SK-N-SH (cell line): ENCODE measurements around the gene EDRF1. TPM values are rescaled to one million over a fixed set of nuclear protein-coding genes. Genes with fewer than 3 reads are reported as not detected.

Experiments used
- CTCF ChIA-PET: fragments of 300-600, 350-600 bp; formaldehyde crosslinking; extraction: SDS; loops from one replicate; lab custom pipeline; 2021; lab: Yijun Ruan, JAX
- POLR2A ChIA-PET: fragments of 350-600 bp; sonication (Branson Sonifier 250); formaldehyde crosslinking; extraction: SDS; loops from one replicate; lab custom pipeline; 2020; ENCODE audit warnings: antibody characterized with exemption, inconsistent platforms; lab: Yijun Ruan, JAX
- DNase-seq: peaks from one replicate; pipeline ENCODE4 v3.0.0; 2012
- H2AFZ ChIP-seq: fragments of 200-600 bp; sonication (generic); 2 replicates; pipeline ENCODE4 v1.8.1; 2016; ENCODE audit warnings: antibody characterized with exemption, mild to moderate bottlenecking, low read depth
- H3F3A ChIP-seq: fragments of 200-600 bp; sonication (generic); replicated peaks from 2 replicates; pipeline ENCODE3; 2016; ENCODE audit warnings: antibody characterized with exemption, mild to moderate bottlenecking; ENCODE audit not compliant: insufficient read depth
- H3K27ac ChIP-seq, 2 experiments: fragments of 200-500 bp in 1 of 2; fragments of 200-600 bp in 1 of 2; sonication (Bioruptor generic) in 1 of 2; sonication (generic), shearing (Covaris generic) in 1 of 2; 2 replicates each; pipeline versions ENCODE4 v1.5.1 to v1.6.1; 2014 to 2016; ENCODE audit warnings: low read depth in 2 of 2, inconsistent platforms in 1 of 2, low read length in 1 of 2, mild to moderate bottlenecking in 1 of 2, mixed read lengths in 1 of 2
- H3K27me3 ChIP-seq: fragments of 200-600 bp; sonication (generic), shearing (Covaris generic); 2 replicates; pipeline ENCODE4 v1.6.1; 2016; ENCODE audit warnings: mixed run types; ENCODE audit not compliant: insufficient read depth
- H3K36me3 ChIP-seq, 2 experiments: fragments of 200-500 bp in 1 of 2; fragments of 200-600 bp in 1 of 2; sonication (Bioruptor generic) in 1 of 2; sonication (generic) in 1 of 2; replicated peaks in 1 of 2; 2 replicates each; pipeline versions ENCODE3 to v1.5.1; 2014 to 2016; ENCODE audit warnings: low read length in 1 of 2, mild to moderate bottlenecking in 1 of 2; ENCODE audit not compliant: insufficient read depth in 2 of 2, control insufficient read depth in 1 of 2
- H3K4me1 ChIP-seq, 2 experiments: fragments of 200-500 bp in 1 of 2; fragments of 200-600 bp in 1 of 2; sonication (Bioruptor generic) in 1 of 2; sonication (generic), shearing (Covaris generic) in 1 of 2; 2 replicates each; pipeline versions ENCODE4 v1.5.1 to v1.6.1; 2014 to 2016; ENCODE audit warnings: low read depth in 1 of 2, low read length in 1 of 2, mixed run types in 1 of 2; ENCODE audit not compliant: insufficient read depth in 2 of 2, control insufficient read depth in 1 of 2
- H3K4me2 ChIP-seq: fragments of 200-600 bp; sonication (generic), shearing (Covaris generic); 2 replicates; pipeline ENCODE4 v1.6.1; 2017; ENCODE audit warnings: mixed run types
- H3K4me3 ChIP-seq, 2 experiments: fragments of 200-500 bp in 1 of 2; fragments of 200-600 bp in 1 of 2; sonication (Bioruptor generic) in 1 of 2; sonication (generic), shearing (Covaris generic) in 1 of 2; 2 replicates each; pipeline versions ENCODE4 v1.5.1 to v1.8.1; 2014 to 2016; ENCODE audit warnings: low read depth in 2 of 2, inconsistent platforms in 1 of 2, low read length in 1 of 2, mild to moderate bottlenecking in 1 of 2, mixed read lengths in 1 of 2, moderate library complexity in 1 of 2
- H3K79me2 ChIP-seq: fragments of 200-600 bp; sonication (generic); 2 replicates; pipeline ENCODE4 v1.8.1; 2017; ENCODE audit warnings: mild to moderate bottlenecking; ENCODE audit not compliant: insufficient read depth
- H3K9ac ChIP-seq: fragments of 200-600 bp; sonication (generic); 2 replicates; pipeline ENCODE4 v1.6.1; 2017; ENCODE audit warnings: mixed run types
- H3K9me2 ChIP-seq: fragments of 200-600 bp; sonication (generic); 2 replicates; pipeline ENCODE4 v1.6.1; 2017; ENCODE audit warnings: mixed run types
- H3K9me3 ChIP-seq: fragments of 200-600 bp; sonication (generic); 2 replicates; pipeline ENCODE4 v1.6.1; 2017; ENCODE audit warnings: mixed run types, mild to moderate bottlenecking, moderate library complexity
- H4K20me1 ChIP-seq: fragments of 200-600 bp; sonication (generic); 2 replicates; pipeline ENCODE4 v1.6.1; 2017; ENCODE audit warnings: mild to moderate bottlenecking, mixed run types; ENCODE audit not compliant: insufficient read depth
- CHD2 ChIP-seq: fragments of 150-350 bp; IDR thresholded peaks from 2 replicates; pipeline ENCODE4 v1.6.1; 2018; ENCODE audit warnings: low read length; ENCODE audit not compliant: partially characterized antibody
- ELF1 ChIP-seq: IDR thresholded peaks from 2 replicates; pipeline ENCODE4 v1.4.0; 2012
- EZH2phosphoT487 ChIP-seq: fragments of 200-600 bp; sonication (generic); IDR thresholded peaks from 2 replicates; pipeline ENCODE4 v1.6.1; 2017; ENCODE audit warnings: low read depth, mixed run types, mild to moderate bottlenecking, antibody characterized with exemption, moderate library complexity, borderline replicate concordance
- FOSL2 ChIP-seq: IDR thresholded peaks from 2 replicates; pipeline ENCODE4 v1.4.0; 2012; ENCODE audit warnings: low read depth, mild to moderate bottlenecking, moderate library complexity, borderline replicate concordance
- FOXJ3 ChIP-seq: sonication (generic); formaldehyde crosslinking; IDR thresholded peaks from 2 replicates; pipeline ENCODE4 v1.5.1; 2020; ENCODE audit warnings: mild to moderate bottlenecking, missing genetic modification reagents
- GATA2 ChIP-seq: sonication (generic); formaldehyde crosslinking; IDR thresholded peaks from 2 replicates; pipeline ENCODE4 v1.5.0; 2020; ENCODE audit warnings: mild to moderate bottlenecking, missing genetic modification reagents
- IRF3 ChIP-seq: fragments of 150-350 bp; IDR thresholded peaks from 2 replicates; pipeline ENCODE4 v1.6.1; 2016; ENCODE audit warnings: mild to moderate bottlenecking, low read depth, low read length
- JUND ChIP-seq: IDR thresholded peaks from 2 replicates; pipeline ENCODE4 v1.4.0; 2012
- MEF2A ChIP-seq: IDR thresholded peaks from 2 replicates; pipeline ENCODE4 v1.4.0; 2012; ENCODE audit warnings: low read depth, borderline replicate concordance
- NFIC ChIP-seq: IDR thresholded peaks from 2 replicates; pipeline ENCODE4 v1.4.0; 2012; ENCODE audit warnings: borderline replicate concordance
- NRF1 ChIP-seq: IDR thresholded peaks from 2 replicates; pipeline ENCODE4 v1.6.1; 2012; ENCODE audit warnings: low read depth, mild to moderate bottlenecking, low read length
- RAD21 ChIP-seq: IDR thresholded peaks from 2 replicates; pipeline ENCODE4 v1.6.1; 2012; ENCODE audit warnings: mild to moderate bottlenecking, low read length
- RCOR1 ChIP-seq: fragments of 150-350 bp; IDR thresholded peaks from 2 replicates; pipeline ENCODE4 v1.6.1; 2017; ENCODE audit warnings: antibody characterized with exemption, low read length
- REST ChIP-seq: IDR thresholded peaks from 2 replicates; pipeline ENCODE4 v1.6.1; 2012; ENCODE audit warnings: mild to moderate bottlenecking, low read depth, low read length, moderate library complexity
- RFX5 ChIP-seq: IDR thresholded peaks from 2 replicates; pipeline ENCODE4 v1.6.1; 2012; ENCODE audit warnings: mild to moderate bottlenecking, improper control_type of control experiment, low read length
- SIN3A ChIP-seq: IDR thresholded peaks from 2 replicates; pipeline ENCODE4 v1.6.1; 2012; ENCODE audit warnings: low read depth, mild to moderate bottlenecking, low read length, moderate library complexity, borderline replicate concordance
- TAF1 ChIP-seq: IDR thresholded peaks from 2 replicates; pipeline ENCODE4 v1.6.1; 2012; ENCODE audit warnings: low read depth, mild to moderate bottlenecking, low read length, moderate library complexity, borderline replicate concordance
- TCF12 ChIP-seq: IDR thresholded peaks from 2 replicates; pipeline ENCODE4 v1.4.0; 2012
- ZBTB33 ChIP-seq: IDR thresholded peaks from 2 replicates; pipeline ENCODE4 v1.4.0; 2012; ENCODE audit warnings: low read depth, borderline replicate concordance
- WGBS: methylation state at CpG from one replicate; pipeline ENCODE4 v1.1.6; 2017; ENCODE audit warnings: low lambda C conversion rate; 5-methylcytosine and 5-hydroxymethylcytosine counted together
- polyA plus RNA-seq, 3 experiments: library from polyadenylated mRNA; depleted of rRNA; stranded (reverse); fragments of >200 nt; gene quantifications; 2 replicates each; pipeline ENCODE4 v1.2.3, GENCODE V29; 2012
- TF ChIP-seq, protein P1 (sequence below): fragments of 200-600 bp; sonication (generic); IDR thresholded peaks from 2 replicates; pipeline ENCODE4 v1.6.1; 2017; ENCODE audit warnings: antibody characterized with exemption, mild to moderate bottlenecking, moderate library complexity

EDRF1 gene
- polyA plus RNA-seq, 1 of the 3 experiments (the other 2 are of a cell fraction), result 19.2 TPM

DNA sequence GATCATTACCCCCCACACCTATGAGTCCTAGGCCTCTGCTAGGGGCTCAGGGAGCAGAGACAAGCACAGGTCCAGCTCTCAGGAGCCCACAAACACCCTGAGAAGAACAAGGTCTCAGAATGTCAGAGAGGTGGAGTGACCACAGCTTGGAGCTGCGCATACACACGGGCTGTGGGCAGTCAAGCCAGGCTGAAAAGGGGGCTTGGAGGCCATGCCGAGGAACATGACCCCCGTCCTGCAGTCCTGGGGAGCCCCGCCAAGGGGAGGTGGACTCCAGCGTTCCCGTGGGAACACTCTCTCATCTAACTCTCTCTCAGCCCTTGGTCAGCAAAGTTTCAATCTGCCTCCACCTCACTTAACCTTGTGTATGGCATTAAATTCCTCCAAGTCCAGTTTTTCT lies 63.9 kb downstream of the EDRF1 start:
- H3K4me2 ChIP-seq, result no peak overlapping the region
- H3K79me2 ChIP-seq, result no peaks in the 10 kb centered on the region
- CTCF ChIA-PET, result no interaction called here
- H2AFZ ChIP-seq, result no peak overlapping the region
- no peaks in the 10 kb centered on the region for H4K20me1 ChIP-seq
- TF ChIP-seq FOXJ3, result no peak
- no peak for TF ChIP-seq TAF1
- POLR2A ChIA-PET, result no interaction called here
- no peak overlapping the region for H3K9ac ChIP-seq
- H3K27me3 ChIP-seq, result no peaks in the 10 kb centered on the region
- H3K4me1 ChIP-seq, result no peaks in the 10 kb centered on the region
- no peak for DNase-seq
- H3F3A ChIP-seq, result no peaks in the 10 kb centered on the region
- peaks cover 0 to under 1% of the 10 kb centered on the region in 2 experiments for H3K36me3 ChIP-seq
- no peak overlapping the region for H3K27ac ChIP-seq
- H3K9me3 ChIP-seq, result no peaks in the 10 kb centered on the region
- no peak overlapping the region for H3K4me3 ChIP-seq
- no peaks in the 10 kb centered on the region for H3K9me2 ChIP-seq
- WGBS, result 94% methylated on average over 7 of the region's 7 CpGs

DNA sequence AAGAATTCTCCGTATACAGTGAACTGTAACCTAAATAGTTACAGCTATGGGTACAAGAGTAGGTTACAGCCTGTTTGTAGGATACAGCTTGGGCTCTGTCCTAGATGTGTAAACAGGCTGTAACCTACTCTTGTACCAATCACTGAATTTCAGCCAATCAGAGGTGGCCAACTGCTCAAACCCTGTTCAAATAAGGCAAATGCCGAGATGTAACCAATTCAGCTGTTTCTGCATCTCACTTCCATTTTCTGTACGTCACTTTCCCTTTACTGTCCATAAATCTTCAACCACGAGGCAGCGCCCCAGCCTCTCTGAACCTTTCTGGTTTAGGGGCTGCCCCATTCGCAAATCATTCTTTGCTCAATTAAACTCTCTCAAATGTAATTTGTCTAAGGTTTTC lies 64.4 kb downstream of the EDRF1 start:
- no peak overlapping the region for H3K27ac ChIP-seq
- no peaks in the 10 kb centered on the region for H3K9me3 ChIP-seq
- H2AFZ ChIP-seq, result no peak overlapping the region
- H3K9me2 ChIP-seq, result no peaks in the 10 kb centered on the region
- CTCF ChIA-PET, result interaction anchor here (1.3 kb wide), 1 partner anchor 84 kb away, joined by 3 read pairs; no protein-coding TSS in a partner anchor
- H3K4me3 ChIP-seq, result no peak overlapping the region
- H4K20me1 ChIP-seq, result no peaks in the 10 kb centered on the region
- H3K79me2 ChIP-seq, result no peaks in the 10 kb centered on the region
- 86% methylated on average over 6 of the region's 6 CpGs for WGBS
- H3K36me3 ChIP-seq, result peaks cover 0 to 6% of the 10 kb centered on the region in 2 experiments
- no peak for DNase-seq
- no peaks in the 10 kb centered on the region for H3F3A ChIP-seq
- no peaks in the 10 kb centered on the region for H3K4me1 ChIP-seq
- TF ChIP-seq MEF2A (no peak), GATA2 (CRISPR knock-in tag) (no peak), ZBTB33 (no peak), NFIC (no peak), JUND (no peak), EZH2phosphoT487 (no peak), TCF12 (no peak), SIN3A (no peak), ELF1 (no peak), IRF3 (no peak), CHD2 (no peak), REST (no peak), NRF1 (no peak), RFX5 (no peak), RAD21 (no peak), RCOR1 (no peak), TAF1 (no peak), FOSL2 (no peak)
- TF ChIP-seq, protein P1, sequence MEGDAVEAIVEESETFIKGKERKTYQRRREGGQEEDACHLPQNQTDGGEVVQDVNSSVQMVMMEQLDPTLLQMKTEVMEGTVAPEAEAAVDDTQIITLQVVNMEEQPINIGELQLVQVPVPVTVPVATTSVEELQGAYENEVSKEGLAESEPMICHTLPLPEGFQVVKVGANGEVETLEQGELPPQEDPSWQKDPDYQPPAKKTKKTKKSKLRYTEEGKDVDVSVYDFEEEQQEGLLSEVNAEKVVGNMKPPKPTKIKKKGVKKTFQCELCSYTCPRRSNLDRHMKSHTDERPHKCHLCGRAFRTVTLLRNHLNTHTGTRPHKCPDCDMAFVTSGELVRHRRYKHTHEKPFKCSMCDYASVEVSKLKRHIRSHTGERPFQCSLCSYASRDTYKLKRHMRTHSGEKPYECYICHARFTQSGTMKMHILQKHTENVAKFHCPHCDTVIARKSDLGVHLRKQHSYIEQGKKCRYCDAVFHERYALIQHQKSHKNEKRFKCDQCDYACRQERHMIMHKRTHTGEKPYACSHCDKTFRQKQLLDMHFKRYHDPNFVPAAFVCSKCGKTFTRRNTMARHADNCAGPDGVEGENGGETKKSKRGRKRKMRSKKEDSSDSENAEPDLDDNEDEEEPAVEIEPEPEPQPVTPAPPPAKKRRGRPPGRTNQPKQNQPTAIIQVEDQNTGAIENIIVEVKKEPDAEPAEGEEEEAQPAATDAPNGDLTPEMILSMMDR, result no peak
- H3K4me2 ChIP-seq, result no peak overlapping the region
- no peaks in the 10 kb centered on the region for H3K27me3 ChIP-seq
- no peak overlapping the region for H3K9ac ChIP-seq
- POLR2A ChIA-PET, result no interaction called here
